Measurements from ENCODE around the gene NKD1. TPM values are rescaled to one million over a fixed set of nuclear protein-coding genes. Genes with fewer than 3 reads are reported as not detected.

The NKD1 gene
- total and polyA plus RNA-seq, 8 donors = 0.44 to 284 (median 2.1) TPM

DNA sequence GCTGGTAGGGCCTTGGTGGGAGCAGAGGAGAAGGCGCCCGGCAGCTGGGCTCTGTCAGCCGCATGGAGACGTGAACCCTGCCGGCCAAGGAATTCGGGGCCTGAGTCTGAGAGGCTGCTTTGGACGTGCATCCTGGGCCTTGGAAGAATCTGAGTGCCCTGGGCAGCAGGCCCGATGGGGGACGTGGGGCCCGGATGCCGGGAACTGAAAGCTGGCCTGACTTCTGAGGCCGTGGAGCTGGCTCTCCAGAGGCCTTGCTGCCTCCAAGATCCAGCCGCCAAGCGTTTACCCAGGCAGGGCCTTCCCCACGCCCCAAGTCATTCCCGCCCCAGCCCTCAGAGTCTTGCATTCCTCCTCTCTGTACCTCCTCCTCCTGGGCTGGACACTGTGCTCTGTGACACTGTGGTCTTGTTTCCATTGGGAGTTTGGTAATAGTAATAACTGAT, 37.2 kb downstream of the NKD1 start:
- intact Hi-C loops (cut with DNase I; ENCODE audit: low total_unique reads) = no loop called here
- 35 to 71% (median 59%) methylated on average over 14 to 16 of the region's 16 CpGs for WGBS, 5 donors
- peak; percentile 40 to 89 for DNase-seq
- Histone ChIP-seq H3K9me3 (no peaks in the 10 kb centered on the region), H3K4me3 (no peak overlapping the region), H3K27me3 (no peaks in the 10 kb centered on the region), H3K36me3 (no peaks in the 10 kb centered on the region), H3K4me1 (peaks cover 0 to 55% (median 35%) of the 10 kb centered on the region in 4 donors), H3K27ac (peak overlapping the region; percentile 28 to 80 (median 62))
- TF ChIP-seq CTCF (IDR thresholded peaks at IDR 0.05) (no peak), POLR2A (IDR thresholded peaks at IDR 0.05) (no peak), POLR2AphosphoS5 (IDR thresholded peaks at IDR 0.05) (peak; percentile 43 to 56 (median 46)), EP300 (IDR thresholded peaks at IDR 0.05) (no peak)

GRCh38 chr16:50587543-50587942, 39.3 kb downstream of the NKD1 start:
- no peak overlapping the region for H3K4me3 ChIP-seq
- H3K9me3 ChIP-seq = no peaks in the 10 kb centered on the region
- no peak for DNase-seq
- WGBS, 5 donors = 94 to 100% (median 95%) methylated on average over 2 of the region's 2 CpGs
- peaks cover 6 to 48% (median 26%) of the 10 kb centered on the region in 4 donors for H3K4me1 ChIP-seq
- intact Hi-C loops (cut with DNase I; ENCODE audit: low total_unique reads) = no loop called here
- peak overlapping the region in 1 of 5 donors; percentile 13 for H3K27ac ChIP-seq
- H3K27me3 ChIP-seq = no peaks in the 10 kb centered on the region
- TF ChIP-seq POLR2AphosphoS5 (IDR thresholded peaks at IDR 0.05) (no peak), EP300 (IDR thresholded peaks at IDR 0.05) (no peak), CTCF (IDR thresholded peaks at IDR 0.05) (no peak)
- no peaks in the 10 kb centered on the region for H3K36me3 ChIP-seq

GRCh38 chr16:50588276-50588675, 40.1 kb downstream of the NKD1 start:
- intact Hi-C loops (cut with DNase I; ENCODE audit: low total_unique reads) = no loop called here
- peak overlapping the region in 3 of 5 donors; percentile 56 to 76 (median 58) for H3K27ac ChIP-seq
- peaks cover 7 to 50% (median 28%) of the 10 kb centered on the region in 4 donors for H3K4me1 ChIP-seq
- WGBS, 5 donors = 84 to 93% (median 88%) methylated on average over 2 of the region's 2 CpGs
- DNase-seq = no peak
- no peaks in the 10 kb centered on the region for H3K9me3 ChIP-seq
- no peak overlapping the region for H3K4me3 ChIP-seq
- H3K36me3 ChIP-seq = no peaks in the 10 kb centered on the region
- no peaks in the 10 kb centered on the region for H3K27me3 ChIP-seq
- TF ChIP-seq POLR2AphosphoS5 (IDR thresholded peaks at IDR 0.05) = no peak
- no peak for TF ChIP-seq POLR2A (IDR thresholded peaks at IDR 0.05)
- no peak for TF ChIP-seq CTCF (IDR thresholded peaks at IDR 0.05)
- TF ChIP-seq EP300 (IDR thresholded peaks at IDR 0.05) = no peak

DNA sequence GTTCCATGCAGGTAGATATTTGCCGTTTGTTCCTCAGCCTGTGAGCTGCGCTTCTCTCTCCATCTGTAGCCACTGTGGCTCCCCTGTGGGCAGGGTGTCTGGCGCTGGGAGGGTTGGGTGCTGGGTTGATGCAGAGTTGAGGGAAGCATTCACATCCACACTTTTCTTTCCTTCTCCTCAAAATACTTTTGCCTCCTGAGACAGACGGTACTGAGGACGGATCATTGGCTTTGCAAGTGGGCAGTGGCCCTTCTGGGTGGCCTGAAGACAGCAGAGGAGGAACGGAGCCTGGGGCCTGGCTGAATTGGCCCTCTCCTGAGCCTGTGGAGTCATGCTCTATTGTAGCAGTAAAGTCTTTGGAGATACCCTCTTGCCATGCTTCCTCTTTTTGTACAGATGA, 43.0 kb downstream of the NKD1 start:
- Histone ChIP-seq H3K4me3 (no peak overlapping the region), H3K36me3 (no peaks in the 10 kb centered on the region), H3K27me3 (no peaks in the 10 kb centered on the region), H3K27ac (peak overlapping the region in 2 of 5 donors; percentile 65 to 68), H3K4me1 (peaks cover 4 to 39% (median 22%) of the 10 kb centered on the region in 4 donors), H3K9me3 (no peaks in the 10 kb centered on the region)
- intact Hi-C loops (cut with DNase I; ENCODE audit: low total_unique reads) = no loop called here
- 83 to 93% (median 90%) methylated on average over 6 of the region's 6 CpGs for WGBS, 5 donors
- no peak for DNase-seq
- TF ChIP-seq CTCF (IDR thresholded peaks at IDR 0.05) (no peak), EP300 (IDR thresholded peaks at IDR 0.05) (no peak), POLR2A (IDR thresholded peaks at IDR 0.05) (no peak), POLR2AphosphoS5 (IDR thresholded peaks at IDR 0.05) (no peak)

Data from stomach (tissue), 9 donors.